GM21390 (cell line): ENCODE measurements around the gene FAM163A.
"Not testable (repeated sequence)": the region's sequence is repeated elsewhere in the genome, so short reads cannot be mapped to it uniquely, and the experiment has no call there.

Source experiments
- ATAC-seq: cut with Tn5 transposase; IDR thresholded peaks from one replicate; pipeline ENCODE4 v1.9.1; 2021; ENCODE audit not compliant: unreplicated experiment

FAM163A gene

DNA sequence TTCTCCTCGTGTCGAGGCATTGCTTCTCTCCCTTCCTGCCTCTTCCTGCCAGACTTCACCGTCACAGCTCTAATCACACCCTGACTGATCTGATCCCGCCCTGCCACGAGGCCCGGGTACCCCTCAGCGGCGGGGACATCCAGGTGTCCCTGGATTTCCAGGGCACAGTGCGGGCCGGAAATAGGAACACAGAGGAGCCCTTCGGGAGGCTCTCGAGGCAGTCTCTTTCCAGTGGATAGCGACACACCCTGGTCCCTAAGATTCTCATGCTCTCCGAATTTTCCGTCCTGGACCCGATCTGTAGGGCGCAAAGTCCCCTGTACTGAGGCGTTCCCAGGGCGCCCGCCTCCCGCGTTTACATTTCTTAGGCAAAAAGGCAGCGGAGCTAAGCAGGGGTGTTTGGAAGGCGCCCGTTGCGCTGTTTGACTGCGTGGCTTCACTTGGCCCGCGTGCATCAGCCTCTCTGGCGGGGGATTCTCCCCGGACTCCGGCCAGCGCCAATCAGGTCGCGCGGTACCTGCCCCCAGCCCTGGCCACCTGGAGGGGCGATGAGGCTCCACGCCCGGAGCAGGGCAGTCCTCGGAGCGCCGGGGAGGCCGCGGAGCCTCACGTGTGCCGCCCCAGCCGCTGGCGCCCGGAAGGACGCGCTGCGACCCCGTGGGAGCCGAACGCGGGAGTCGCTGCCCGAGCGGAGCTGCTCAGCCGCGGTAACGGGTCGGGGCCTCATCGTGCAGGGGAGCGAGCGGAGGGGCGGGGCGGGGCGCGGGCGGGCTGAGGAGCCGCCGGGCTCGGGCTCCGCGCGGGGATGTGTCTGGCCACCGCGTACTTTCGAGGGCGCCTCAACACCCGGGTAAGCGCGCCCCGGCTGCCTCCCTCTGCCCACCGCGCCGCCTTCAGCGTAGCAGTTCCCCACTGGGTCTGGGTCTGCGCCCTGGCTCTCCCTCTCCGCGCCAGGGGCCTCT, at the start of gene FAM163A:
Gene FAM163A (plus strand): TSS at position 575 of the 962 bp plus-strand sequence. CDS start 69,807 bp downstream, outside the sequence.
- no peak for ATAC-seq

DNA sequence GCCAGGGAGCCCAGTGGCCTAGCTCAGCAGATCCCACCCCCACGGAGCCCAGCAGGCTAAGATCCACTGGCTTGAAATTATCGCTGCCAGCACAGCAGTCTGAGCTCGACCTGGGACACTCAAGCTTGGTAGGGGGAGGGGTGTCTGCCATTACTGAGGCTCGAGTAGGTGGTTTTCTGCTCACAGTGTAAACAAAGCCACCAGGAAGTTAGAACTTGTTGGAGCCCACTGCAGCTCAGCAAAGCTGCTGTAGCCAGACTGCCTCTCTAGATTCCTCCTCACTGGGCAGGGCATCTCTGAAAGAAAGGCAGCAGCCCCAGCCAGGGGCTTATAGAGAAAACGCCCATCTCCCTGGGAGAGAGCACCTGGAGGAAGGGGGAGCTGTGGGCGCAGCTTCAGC, 48.6 kb upstream of the FAM163A start:
- ATAC-seq = not testable (repeated sequence)

DNA sequence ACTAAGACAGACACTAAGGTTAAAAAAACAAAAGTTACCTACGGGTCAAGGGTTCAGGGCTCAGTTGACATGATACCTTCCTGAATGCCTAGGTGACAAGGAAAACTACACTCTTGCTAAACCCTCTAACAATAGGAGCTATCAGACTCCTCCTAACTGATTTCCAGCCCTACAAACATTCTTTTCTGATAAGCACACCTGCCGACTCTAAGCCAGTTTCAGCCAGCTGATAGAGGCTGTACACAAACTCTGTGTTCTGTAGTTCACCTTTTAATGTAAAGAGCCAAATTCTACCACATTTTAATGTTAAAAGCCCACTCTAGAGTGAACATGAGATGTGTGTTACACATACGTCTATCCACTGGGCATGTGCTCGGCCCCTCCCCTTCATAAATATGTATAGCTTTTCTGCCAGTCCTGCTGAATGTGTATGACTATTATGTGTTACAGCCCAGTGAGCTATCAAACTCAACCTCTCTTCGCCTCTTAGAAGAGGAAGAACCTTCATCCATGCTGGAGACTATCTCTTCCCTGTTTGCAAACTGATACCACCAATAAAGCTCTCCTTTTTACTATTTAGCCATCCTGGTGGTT, 40.0 kb upstream of the FAM163A start:
- ATAC-seq = no peak

DNA sequence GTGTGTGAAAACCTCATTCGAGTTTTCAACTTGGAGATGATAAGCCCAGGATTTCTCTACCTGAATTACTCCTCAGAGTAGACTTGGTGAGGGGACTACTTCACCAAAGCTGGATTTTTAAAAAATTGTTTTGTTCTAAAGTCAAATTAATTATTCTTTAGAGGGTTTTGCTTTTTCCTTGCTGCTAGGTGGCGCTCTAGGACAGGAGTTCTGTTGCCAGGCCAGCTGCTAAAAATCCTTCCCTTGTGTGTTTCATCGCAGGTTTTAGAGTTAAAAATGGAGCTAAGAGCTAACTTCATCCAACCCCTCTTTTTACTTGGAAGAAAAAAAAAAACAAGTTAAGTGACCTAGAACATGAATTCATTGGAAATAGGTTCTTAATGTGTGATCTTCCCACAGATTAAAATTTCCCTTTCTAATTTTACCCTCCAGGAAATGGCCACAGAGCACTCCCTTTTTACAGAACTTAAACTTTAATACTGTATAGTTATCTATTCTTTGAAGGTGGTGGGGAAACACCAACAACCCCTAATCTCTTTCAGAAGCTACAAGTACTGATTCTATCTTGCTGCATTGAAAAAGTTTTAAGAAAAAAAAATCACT, 36.7 kb upstream of the FAM163A start:
- ATAC-seq = no peak

DNA sequence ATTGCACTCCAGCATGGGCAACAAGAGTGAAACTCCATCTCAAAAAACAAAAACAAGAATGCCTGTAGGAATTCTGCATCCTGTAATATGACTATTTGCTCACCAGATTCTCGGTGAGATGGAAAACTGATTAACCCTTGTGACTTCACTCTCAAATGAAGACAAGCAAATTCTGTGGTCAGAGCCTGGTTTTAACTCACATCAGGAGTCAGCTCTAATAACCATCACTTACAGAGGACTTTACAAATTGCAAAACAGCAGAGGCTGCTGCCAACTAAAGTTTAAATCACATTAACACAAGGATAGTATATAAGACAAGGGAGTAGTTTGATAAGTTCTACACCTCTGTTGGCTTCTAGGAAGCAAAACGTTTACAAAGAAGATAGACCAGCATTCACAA, 35.7 kb upstream of the FAM163A start:
- no peak for ATAC-seq

DNA sequence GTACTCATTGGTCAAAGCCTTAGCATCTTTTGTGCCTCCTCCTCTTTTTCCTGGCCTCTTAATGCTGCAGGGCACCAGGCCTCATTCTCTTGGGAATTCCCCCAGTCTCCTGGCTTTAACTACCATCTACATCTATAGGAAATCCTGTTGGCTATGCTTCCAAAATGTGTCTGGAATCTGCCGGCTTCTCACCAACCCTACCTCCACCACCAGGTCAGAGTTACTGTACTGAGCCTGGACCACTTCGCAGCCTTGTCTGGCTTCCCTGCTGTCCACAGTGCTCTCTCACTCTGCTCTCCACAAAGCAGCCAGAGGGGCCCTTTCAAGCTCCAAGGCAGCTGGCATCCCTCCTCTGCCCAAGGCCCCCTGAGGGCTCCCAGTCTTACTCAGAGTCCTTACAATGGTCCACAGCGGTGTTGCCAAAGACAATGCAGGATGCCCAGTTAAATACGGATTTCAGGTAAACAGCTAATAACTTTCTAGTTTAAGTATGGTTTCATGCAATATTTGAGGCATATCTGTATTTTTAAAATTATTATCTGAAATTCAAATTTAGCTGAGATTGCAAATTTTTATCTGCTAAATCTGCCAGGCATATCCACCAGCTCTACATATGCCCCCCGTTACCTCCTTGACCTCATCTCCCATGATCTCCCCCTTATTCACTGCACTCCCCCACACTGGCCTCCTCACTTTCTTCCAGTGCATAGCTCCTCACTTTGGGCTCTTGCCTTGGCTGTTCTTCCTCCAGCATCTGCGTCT, 34.5 kb upstream of the FAM163A start:
- ATAC-seq = no peak

DNA sequence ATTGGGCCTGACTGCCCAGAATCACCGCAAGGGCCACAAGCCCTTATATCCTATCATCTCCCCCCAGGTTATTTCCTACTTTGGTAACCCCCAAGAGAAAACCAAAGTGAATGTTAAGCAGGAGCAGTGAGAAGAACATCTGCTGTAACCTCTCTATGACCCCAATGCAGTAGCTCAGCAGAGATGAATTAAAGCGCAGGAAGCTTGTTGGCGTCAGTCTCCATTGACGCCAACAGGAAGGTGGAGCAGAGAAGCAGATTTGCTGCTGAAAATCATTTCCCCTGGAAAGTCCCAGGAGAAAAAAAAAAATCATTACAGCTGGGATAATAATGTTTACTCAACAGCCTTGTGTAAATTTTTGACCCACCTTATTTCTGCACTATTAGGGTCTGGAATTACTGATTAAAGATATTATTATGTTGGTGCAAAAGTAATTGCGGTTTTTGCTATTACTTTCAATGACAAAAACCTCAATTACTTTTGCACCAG, 33.2 kb upstream of the FAM163A start:
- no peak for ATAC-seq

DNA sequence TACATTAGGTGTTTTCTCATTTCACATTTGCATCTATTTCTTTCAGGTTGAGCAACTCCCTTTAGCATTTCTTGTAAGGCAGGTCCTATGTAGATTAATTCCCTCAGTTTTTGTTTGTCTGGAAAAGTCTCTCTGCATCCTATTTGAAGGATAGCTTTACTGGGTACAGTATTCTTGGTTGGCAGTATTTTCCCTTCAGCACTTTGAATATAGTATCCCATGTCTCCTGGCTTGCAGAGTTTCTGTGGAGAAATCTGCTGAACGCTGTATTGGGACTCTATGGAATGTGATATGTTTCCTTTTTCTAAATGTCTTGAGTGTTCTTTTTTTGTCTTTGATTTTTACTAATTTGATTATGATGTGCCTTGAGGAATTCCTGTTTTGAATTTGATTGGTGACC, 28.9 kb upstream of the FAM163A start:
- no peak for ATAC-seq

DNA sequence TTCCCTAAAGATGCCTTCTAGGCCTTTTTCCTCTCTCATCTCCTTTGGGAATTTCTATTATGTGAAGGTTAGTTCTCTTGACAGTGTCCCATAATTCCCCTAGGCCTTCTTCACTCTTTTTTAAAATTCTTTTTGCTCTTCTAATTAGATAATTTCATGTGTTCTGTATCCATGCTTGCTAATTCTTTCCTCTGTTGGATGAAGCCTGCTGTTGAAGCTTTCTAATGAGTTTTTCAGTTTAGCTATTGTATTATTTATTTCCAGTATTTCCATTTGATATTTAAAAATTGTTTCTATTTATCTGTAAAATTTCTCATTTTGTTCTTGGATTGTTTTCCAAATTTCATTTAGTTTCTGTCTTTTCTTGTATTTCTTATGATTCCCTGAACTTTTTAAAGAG, 28.5 kb upstream of the FAM163A start:
- ATAC-seq = no peak

DNA sequence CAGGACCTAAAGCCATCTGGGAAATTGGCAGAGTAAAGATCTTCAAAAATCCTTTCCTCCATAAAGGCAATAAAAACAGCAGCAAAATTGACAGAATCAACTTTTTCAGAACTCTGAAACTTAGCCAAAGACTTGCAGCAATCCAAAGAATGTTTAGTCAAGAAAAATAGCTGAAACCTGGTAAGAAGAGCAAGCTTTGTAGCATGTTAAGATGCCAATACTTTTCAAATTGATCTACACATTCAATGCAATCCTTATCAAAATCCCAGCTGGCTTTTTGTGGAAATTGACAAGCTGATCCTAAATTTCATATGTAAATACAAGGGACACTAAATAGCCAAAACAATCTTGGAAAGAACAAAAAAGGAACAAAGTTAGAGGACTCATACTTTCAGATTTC, 23.8 kb upstream of the FAM163A start:
- ATAC-seq = no peak

DNA sequence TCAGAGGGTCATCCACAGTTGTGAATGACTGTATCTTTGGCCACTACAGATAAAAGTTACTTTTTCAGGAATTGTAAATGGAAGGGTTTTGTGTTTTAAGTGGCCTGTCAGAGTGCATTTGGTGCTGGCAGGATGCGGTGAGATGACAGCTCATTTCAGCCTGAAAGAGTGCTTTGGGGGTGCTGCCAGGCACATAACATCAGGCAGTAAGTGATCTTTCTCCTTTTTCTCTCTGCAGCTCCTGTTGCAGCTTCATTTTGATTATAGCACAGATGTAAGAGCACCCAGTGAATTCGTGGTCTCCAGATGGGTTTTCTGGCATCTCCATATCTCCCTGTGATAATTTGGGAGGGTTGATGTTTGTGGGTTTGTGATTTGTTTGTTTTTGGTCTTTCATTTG, 14.8 kb upstream of the FAM163A start:
- no peak for ATAC-seq

DNA sequence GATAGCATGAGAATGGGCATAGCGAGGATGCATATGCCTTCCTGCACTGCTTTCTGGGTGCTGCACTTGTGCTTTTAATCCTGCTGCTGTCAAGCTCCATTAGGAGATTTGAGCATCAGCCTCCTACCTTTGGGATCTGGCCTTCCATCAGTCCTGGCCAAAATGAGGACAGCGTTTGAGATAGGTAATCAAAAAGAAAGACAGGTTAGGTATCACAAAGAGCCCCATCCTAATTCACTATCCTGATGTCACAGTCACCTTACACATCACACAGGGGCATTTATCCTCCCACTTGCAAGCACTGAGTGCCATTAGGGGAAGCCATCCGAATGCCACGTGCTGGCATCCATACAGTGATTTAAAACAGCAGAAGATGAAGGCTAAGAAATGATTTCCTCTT, 13.2 kb upstream of the FAM163A start:
- ATAC-seq = no peak

DNA sequence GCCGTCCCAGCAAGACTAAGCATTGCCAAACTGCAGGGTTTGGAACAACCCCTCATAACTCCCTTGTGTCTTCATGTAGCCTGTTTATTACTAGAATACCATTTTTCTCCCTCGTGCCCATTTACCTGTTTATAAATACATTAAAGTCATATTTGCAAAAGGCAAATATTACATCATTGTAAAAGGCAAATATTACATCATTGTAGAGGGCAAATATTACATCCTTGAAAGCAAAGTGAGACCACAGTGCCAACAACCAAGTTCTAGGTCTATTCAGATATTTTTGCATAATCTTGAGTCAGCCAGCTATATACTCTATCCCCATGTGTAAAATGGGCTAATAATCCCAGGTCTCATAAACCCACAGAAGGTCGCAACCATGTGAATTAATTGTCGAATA, 11.4 kb upstream of the FAM163A start:
- ATAC-seq = no peak

DNA sequence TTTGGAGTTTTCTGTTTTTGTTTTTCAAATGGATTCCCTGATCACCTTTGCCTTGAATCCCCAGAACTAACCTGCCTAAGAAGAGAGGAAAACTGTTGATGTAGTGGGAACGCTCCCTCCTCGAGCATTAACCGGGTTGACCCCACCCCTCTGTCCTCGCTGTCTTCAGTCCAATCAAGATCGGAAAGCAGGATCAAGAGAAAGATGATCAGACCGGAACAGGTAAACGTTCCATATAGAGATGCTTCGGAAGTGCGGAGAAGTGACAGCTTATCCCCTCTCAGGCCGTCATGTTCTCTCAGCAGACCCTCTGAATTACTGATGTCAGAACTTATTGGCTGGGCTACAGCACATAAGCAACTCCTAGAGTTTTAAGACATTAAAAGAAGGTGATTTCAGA, 800 bp upstream of the FAM163A start:
- ATAC-seq = no peak

DNA sequence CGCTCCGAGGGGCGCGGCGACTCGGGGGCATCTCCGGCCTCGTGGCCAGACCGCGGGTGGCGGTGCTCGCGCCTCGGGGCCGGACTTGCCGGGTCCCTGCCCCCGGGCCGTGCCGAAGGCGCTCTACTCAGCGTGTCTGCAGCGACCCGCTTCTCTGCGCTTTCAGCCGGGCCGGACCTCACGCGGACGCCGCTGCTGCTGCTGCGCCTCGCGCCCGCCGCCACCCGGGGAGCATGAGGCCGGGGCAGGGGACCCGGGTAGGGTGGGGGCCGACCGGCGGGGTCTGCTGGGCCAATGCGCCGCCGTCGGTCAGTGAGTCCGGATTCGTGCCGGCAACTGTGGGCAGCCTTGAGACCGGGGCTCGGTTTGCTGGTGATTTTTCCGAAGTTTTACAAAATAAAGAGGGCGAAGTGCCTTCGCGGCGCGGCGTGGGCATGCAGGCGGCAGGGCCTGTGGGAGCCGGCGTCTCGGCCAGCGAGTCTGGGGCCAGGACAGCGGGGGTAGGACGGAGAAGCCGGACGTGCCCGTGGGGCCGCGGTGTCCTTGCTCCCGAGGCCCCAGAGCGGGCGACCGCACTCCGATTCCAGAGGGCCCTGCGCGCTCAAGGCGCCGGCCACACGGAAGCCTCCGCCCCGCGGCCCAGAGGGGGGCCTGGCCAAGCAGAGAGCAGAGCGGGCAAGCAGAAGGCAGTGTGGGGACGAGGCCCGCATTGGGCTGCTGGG, 749 bp downstream of the FAM163A start:
- ATAC-seq = no peak

DNA sequence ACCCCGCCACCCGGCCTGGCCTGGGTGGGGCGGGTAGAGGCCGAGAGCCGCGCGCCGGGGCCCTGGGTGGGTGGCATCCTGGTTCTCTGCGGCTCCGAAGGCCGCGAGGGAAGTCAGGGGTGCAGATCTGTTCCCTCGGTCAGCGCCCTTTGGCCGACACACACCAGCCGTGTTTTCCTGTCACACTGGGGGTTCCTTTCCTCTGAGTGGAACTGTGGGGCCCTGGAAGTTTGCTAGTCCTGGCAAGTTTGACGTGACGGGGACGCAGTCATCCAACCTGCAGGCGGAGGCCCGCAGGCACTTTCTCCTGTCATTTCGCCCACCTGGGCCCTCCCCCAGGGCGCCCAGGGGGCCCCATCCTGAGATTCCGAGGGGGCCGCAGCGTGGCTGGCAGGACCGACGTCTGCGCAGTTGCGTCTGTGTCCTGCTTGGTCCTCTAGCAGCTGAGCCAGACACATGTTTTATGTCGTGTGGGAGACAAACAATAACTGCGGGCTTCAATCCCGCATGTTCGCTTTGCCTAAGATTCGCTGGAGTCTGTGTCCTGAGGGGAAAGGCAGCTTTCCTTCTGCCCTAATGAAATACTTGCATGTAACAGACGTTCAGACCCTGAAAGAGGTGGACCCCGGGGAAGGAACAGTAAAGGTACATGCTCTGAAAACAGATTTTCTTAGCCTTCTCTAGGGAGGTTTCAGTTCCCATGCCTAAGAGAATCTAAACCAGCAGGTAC, 1.5 kb downstream of the FAM163A start:
- no peak for ATAC-seq

DNA sequence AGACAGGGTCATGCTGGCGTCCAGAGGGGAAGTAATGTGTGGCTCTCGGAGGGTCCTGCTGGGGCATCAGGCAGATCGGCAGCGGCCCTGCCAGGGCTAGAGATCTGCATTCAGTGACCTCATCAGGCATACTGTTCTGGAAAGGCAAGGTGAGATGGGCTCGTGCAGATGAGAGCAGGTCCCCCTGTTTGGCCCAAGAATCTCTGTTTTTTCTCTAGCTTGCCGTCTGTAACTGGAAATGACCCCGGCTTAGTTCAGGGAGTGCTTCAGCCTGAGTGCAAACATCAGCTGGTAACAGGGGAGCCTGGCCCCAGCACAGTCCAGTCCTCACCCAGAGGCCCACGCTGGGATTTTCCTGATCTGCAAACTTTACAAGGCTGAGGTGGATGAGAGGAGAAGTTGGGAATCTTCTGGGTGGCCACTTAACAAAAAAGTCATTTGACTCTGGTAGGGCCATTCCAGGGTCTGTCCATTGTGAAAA, 2.1 kb downstream of the FAM163A start:
- ATAC-seq = no peak

DNA sequence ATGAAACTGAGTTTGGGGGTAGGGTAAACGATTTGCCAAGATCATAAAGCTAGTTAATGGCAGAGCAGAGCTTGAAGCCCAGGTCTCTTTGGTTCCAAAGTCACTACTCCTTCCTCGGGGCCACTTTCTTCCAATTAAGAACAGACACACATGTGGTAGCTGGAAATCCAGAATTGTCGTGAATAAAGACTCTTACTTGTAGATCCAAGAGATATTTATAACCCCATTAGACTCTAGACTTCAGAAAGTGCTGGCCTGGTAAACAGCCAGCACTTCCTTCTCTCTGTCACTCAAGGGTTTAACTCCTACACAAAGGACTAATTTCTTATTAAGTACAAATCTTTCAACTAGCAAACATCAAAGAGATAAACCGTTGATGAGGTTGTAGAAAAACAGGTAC, 2.7 kb downstream of the FAM163A start:
- ATAC-seq = no peak

DNA sequence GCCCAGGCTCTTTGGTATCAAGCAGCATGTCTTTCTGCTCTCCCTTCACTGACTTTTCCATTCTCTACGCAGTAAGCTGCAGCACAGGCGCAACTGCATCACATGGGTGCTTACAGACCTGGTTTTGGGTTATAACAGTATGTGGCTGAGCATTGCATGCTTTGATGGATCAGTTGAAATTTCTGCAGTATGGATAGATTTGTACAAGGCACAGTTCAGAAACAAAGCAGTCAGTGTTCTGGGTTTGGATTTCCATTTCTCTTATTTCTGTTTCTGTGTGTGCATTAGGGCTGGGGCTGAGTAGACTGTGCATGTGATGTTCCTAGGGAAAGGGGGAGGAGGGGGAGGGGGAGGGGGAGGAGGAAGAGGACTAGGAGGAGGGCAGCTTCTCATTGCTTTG, 4.5 kb downstream of the FAM163A start:
- no peak for ATAC-seq

DNA sequence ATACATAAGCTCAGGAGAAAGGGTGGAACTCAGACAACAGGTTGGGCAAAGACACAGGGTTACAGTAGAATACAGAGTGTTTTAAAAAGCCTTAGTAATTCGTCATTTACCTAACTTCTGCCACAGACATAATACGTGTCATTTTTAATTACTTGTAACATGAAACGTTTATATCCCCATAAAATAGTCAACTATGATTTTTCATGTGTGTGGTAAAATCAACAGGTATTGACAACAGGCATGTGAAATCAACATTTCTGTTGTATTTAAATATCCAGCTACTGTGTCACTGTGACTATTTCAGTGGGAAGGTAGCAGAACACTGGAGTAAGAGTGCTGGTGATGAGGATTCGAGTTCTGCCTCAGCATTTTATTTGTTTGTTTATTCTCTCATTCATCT, 5.7 kb downstream of the FAM163A start:
- no peak for ATAC-seq
